Measurements from ENCODE around the gene PCBP1. TPM values are rescaled to one million over a fixed set of nuclear protein-coding genes. Genes with fewer than 3 reads are reported as not detected.
"Not testable (repeated sequence)": the region's sequence is repeated elsewhere in the genome, so short reads cannot be mapped to it uniquely, and the experiment has no call there.

PCBP1 gene
- total and polyA plus RNA-seq, 4 donors, result 249 to 288 (median 261) TPM

GRCh38 chr2:70101686-70102085 lies 14.4 kb downstream of the PCBP1 start:
- H3K9me3 ChIP-seq (ENCODE audit: control insufficient read depth, low read length); DNase-seq; H3K4me3 ChIP-seq (ENCODE audit: low read length in 2 of 2); H3K27ac ChIP-seq (ENCODE audit: low read depth in 1 of 2, low read length in 2 of 2); intact Hi-C loops (cut with DNase I); H3K4me1 ChIP-seq (ENCODE audit: control insufficient read depth in 1 of 2, insufficient read depth in 2 of 2, low read length in 2 of 2); H3K36me3 ChIP-seq (ENCODE audit: control insufficient read depth in 1 of 2, insufficient read depth in 2 of 2, low read length in 1 of 2); ATAC-seq (ENCODE audit: low FRiP score); H3K27me3 ChIP-seq (ENCODE audit: control insufficient read depth in 1 of 2, insufficient read depth in 2 of 2, low read length in 1 of 2): not testable (repeated sequence)
- 94 to 95% methylated on average over 11 of the region's 11 CpGs for WGBS, 2 donors

GRCh38 chr2:70102323-70102905 lies 15.1 kb downstream of the PCBP1 start:
- H3K27ac ChIP-seq (ENCODE audit: low read depth in 1 of 2, low read length in 2 of 2); H3K27me3 ChIP-seq (ENCODE audit: control insufficient read depth in 1 of 2, insufficient read depth in 2 of 2, low read length in 1 of 2); H3K4me1 ChIP-seq (ENCODE audit: control insufficient read depth in 1 of 2, insufficient read depth in 2 of 2, low read length in 2 of 2); H3K36me3 ChIP-seq (ENCODE audit: control insufficient read depth in 1 of 2, insufficient read depth in 2 of 2, low read length in 1 of 2); DNase-seq; intact Hi-C loops (cut with DNase I); H3K9me3 ChIP-seq (ENCODE audit: control insufficient read depth, low read length); H3K4me3 ChIP-seq (ENCODE audit: low read length in 2 of 2); ATAC-seq (ENCODE audit: low FRiP score): not testable (repeated sequence)
- 89 to 92% methylated on average over 29 of the region's 29 CpGs for WGBS, 2 donors

GRCh38 chr2:70103531-70104061 lies 16.3 kb downstream of the PCBP1 start:
- H3K27me3 ChIP-seq (ENCODE audit: control insufficient read depth in 1 of 2, insufficient read depth in 2 of 2, low read length in 1 of 2), result no peaks in the 10 kb centered on the region
- H3K27ac ChIP-seq (ENCODE audit: low read depth in 1 of 2, low read length in 2 of 2), result no peak overlapping the region
- intact Hi-C loops (cut with DNase I), result no loop called here
- H3K36me3 ChIP-seq (ENCODE audit: control insufficient read depth in 1 of 2, insufficient read depth in 2 of 2, low read length in 1 of 2), result no peaks in the 10 kb centered on the region
- no peak for DNase-seq
- H3K4me3 ChIP-seq (ENCODE audit: low read length in 2 of 2), result no peak overlapping the region
- 93 to 98% methylated on average over 5 of the region's 5 CpGs for WGBS, 2 donors
- no peak for ATAC-seq (ENCODE audit: low FRiP score)
- no peaks in the 10 kb centered on the region for H3K9me3 ChIP-seq (ENCODE audit: control insufficient read depth, low read length)
- no peaks in the 10 kb centered on the region for H3K4me1 ChIP-seq (ENCODE audit: control insufficient read depth in 1 of 2, insufficient read depth in 2 of 2, low read length in 2 of 2)

DNA sequence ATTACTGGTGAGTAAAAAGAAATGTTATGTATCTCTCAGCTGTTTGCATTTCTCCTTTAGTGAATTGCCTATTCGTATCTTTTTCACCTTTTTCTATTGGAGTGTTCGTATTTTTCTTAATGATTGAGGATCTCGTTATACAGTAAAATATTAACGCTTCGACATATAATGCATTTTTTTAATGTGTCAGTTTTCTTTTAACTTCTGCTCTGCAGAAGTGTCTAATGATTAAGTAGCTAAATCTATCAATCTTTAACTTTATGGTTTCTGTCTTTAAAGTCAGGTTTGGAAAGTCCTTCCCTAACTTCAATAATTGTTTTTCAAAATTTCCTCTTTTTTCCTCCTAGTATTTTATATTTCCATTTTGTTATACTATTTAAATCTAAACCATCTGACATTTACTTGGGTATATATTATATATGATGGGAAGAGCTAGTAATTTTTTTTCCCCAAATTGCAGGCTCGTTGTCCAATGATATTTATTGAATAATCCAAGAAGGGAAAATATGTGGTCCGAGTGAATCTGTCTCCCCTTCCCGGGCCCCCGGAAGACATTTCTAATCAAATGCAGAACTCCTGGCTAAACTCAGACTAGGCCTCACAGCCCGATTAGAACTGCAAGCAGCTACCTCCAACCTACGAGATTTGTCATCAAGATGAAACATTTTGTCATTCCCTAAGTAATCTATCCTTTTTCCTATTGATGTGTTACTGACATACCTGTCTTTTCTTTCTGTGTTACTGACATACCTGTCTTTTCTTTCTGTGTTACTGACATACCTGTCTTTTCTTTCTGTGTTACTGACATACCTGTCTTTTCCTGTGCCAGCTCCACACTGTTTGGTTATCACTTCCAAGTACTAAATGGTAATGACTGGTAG lies 17.2 kb downstream of the PCBP1 start:
- DNase-seq, result no peak
- intact Hi-C loops (cut with DNase I), result no loop called here
- Histone ChIP-seq H3K4me1 (ENCODE audit: control insufficient read depth in 1 of 2, insufficient read depth in 2 of 2, low read length in 2 of 2) (no peaks in the 10 kb centered on the region), H3K27ac (ENCODE audit: low read depth in 1 of 2, low read length in 2 of 2) (no peak overlapping the region), H3K4me3 (ENCODE audit: low read length in 2 of 2) (no peak overlapping the region), H3K27me3 (ENCODE audit: control insufficient read depth in 1 of 2, insufficient read depth in 2 of 2, low read length in 1 of 2) (no peaks in the 10 kb centered on the region), H3K36me3 (ENCODE audit: control insufficient read depth in 1 of 2, insufficient read depth in 2 of 2, low read length in 1 of 2) (no peaks in the 10 kb centered on the region), H3K9me3 (ENCODE audit: control insufficient read depth, low read length) (no peaks in the 10 kb centered on the region)
- 52 to 55% methylated on average over 11 of the region's 11 CpGs for WGBS, 2 donors
- no peak for ATAC-seq (ENCODE audit: low FRiP score)

DNA sequence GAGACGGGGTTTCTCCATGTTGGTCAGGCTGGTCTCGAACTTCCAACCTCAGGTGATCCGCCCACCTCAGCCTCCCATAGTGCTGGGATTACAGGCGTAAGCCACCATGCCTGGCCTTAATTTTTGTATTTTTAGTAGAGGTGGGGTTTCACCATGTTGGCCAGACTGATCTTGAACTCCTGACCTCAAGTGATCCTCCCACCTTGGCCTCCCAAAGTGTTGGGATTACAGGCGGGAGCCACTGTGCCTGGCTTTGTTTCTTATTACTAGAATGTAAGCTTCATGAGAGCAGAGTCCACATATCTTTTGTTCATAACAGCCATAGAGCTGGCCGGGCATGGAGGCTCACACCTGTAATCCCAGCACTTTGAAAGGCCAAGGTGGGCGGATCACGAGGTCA lies 18.9 kb downstream of the PCBP1 start:
- H3K36me3 ChIP-seq (ENCODE audit: control insufficient read depth in 1 of 2, insufficient read depth in 2 of 2, low read length in 1 of 2); H3K9me3 ChIP-seq (ENCODE audit: control insufficient read depth, low read length); H3K27ac ChIP-seq (ENCODE audit: low read depth in 1 of 2, low read length in 2 of 2); H3K4me3 ChIP-seq (ENCODE audit: low read length in 2 of 2); DNase-seq; ATAC-seq (ENCODE audit: low FRiP score); H3K27me3 ChIP-seq (ENCODE audit: control insufficient read depth in 1 of 2, insufficient read depth in 2 of 2, low read length in 1 of 2); intact Hi-C loops (cut with DNase I); H3K4me1 ChIP-seq (ENCODE audit: control insufficient read depth in 1 of 2, insufficient read depth in 2 of 2, low read length in 2 of 2): not testable (repeated sequence)
- WGBS, 2 donors, result 95 to 96% methylated on average over 8 of the region's 8 CpGs

GRCh38 chr2:70110397-70110796 lies 23.1 kb downstream of the PCBP1 start:
- intact Hi-C loops (cut with DNase I); H3K36me3 ChIP-seq (ENCODE audit: control insufficient read depth in 1 of 2, insufficient read depth in 2 of 2, low read length in 1 of 2); ATAC-seq (ENCODE audit: low FRiP score); H3K27ac ChIP-seq (ENCODE audit: low read depth in 1 of 2, low read length in 2 of 2); DNase-seq; H3K9me3 ChIP-seq (ENCODE audit: control insufficient read depth, low read length); H3K4me1 ChIP-seq (ENCODE audit: control insufficient read depth in 1 of 2, insufficient read depth in 2 of 2, low read length in 2 of 2); H3K27me3 ChIP-seq (ENCODE audit: control insufficient read depth in 1 of 2, insufficient read depth in 2 of 2, low read length in 1 of 2); H3K4me3 ChIP-seq (ENCODE audit: low read length in 2 of 2): not testable (repeated sequence)
- 93 to 95% methylated on average over 5 of the region's 5 CpGs for WGBS, 2 donors

GRCh38 chr2:70111752-70112591 lies 24.7 kb downstream of the PCBP1 start:
- Histone ChIP-seq H3K36me3 (ENCODE audit: control insufficient read depth in 1 of 2, insufficient read depth in 2 of 2, low read length in 1 of 2) (no peaks in the 10 kb centered on the region), H3K27ac (ENCODE audit: low read depth in 1 of 2, low read length in 2 of 2) (peak overlapping the region in 1 of 2 donors; percentile 58), H3K4me1 (ENCODE audit: control insufficient read depth in 1 of 2, insufficient read depth in 2 of 2, low read length in 2 of 2) (no peaks in the 10 kb centered on the region), H3K27me3 (ENCODE audit: control insufficient read depth in 1 of 2, insufficient read depth in 2 of 2, low read length in 1 of 2) (no peaks in the 10 kb centered on the region), H3K4me3 (ENCODE audit: low read length in 2 of 2) (no peak overlapping the region), H3K9me3 (ENCODE audit: control insufficient read depth, low read length) (no peaks in the 10 kb centered on the region)
- ATAC-seq (ENCODE audit: low FRiP score) (no peak), DNase-seq (peak in 1 of 2 donors; percentile 24)
- WGBS, 2 donors, result 71 to 76% methylated on average over 7 of the region's 7 CpGs
- intact Hi-C loops (cut with DNase I), result no loop called here

- DNase-seq (peak in 1 of 2 donors; percentile 20), ATAC-seq (ENCODE audit: low FRiP score) (no peak)
- intact Hi-C loops (cut with DNase I), result no loop called here
- Histone ChIP-seq H3K4me1 (ENCODE audit: control insufficient read depth in 1 of 2, insufficient read depth in 2 of 2, low read length in 2 of 2) (no peaks in the 10 kb centered on the region), H3K9me3 (ENCODE audit: control insufficient read depth, low read length) (no peaks in the 10 kb centered on the region), H3K4me3 (ENCODE audit: low read length in 2 of 2) (no peak overlapping the region), H3K27ac (ENCODE audit: low read depth in 1 of 2, low read length in 2 of 2) (peak overlapping the region in 1 of 2 donors; percentile 33), H3K36me3 (ENCODE audit: control insufficient read depth in 1 of 2, insufficient read depth in 2 of 2, low read length in 1 of 2) (no peaks in the 10 kb centered on the region), H3K27me3 (ENCODE audit: control insufficient read depth in 1 of 2, insufficient read depth in 2 of 2, low read length in 1 of 2) (no peaks in the 10 kb centered on the region)
- 54 to 59% methylated on average over 4 of the region's 4 CpGs for WGBS, 2 donors
These were observed 26.2 kb downstream of the PCBP1 start for GRCh38 chr2:70113359-70114070.
